G401 (cell line): ENCODE results near the gene IL16. TPM values are rescaled to one million over a fixed set of nuclear protein-coding genes. Genes with fewer than 3 reads are reported as not detected.

Experiments
- DNase-seq: peaks from one replicate; pipeline ENCODE4 v3.0.0-alpha.2; 2015; ENCODE audit warnings: low spot score
- in situ Hi-C: cut with HindIII; loops from 2 replicates; pipeline ENCODE4 v1.10.0; 2016; ENCODE audit warnings: low sequenced_read_pairs, mixed read lengths
- total RNA-seq: library from RNA; depleted of rRNA; stranded (reverse); fragments of >200 nt; shearing (Covaris generic); gene quantifications from 2 replicates; pipeline ENCODE4 v1.2.3, GENCODE V29; 2014

The IL16 gene
- total RNA-seq, 1 experiment from 2014 or later, result not detected

DNA sequence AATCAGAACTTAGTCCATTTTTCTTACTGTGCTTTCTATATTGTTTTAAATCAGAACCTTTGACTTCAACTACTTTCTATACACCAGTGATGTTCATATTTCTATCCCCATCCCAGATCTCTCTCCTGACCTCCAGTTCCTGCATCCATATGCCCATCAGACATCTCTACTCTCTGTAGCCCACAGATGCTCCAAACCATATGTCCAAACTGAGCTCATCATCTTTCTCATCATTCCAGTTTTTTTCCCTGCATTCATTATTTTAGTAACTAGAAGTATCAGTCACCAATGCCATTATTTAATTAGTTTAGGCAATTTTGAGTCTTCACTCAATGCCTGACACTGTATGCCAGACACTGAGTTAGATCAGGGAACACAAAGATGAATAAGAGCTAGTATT, 25.4 kb upstream of the IL16 start:
- in situ Hi-C loops, result no loop called here
- DNase-seq, result peak; percentile 59

DNA sequence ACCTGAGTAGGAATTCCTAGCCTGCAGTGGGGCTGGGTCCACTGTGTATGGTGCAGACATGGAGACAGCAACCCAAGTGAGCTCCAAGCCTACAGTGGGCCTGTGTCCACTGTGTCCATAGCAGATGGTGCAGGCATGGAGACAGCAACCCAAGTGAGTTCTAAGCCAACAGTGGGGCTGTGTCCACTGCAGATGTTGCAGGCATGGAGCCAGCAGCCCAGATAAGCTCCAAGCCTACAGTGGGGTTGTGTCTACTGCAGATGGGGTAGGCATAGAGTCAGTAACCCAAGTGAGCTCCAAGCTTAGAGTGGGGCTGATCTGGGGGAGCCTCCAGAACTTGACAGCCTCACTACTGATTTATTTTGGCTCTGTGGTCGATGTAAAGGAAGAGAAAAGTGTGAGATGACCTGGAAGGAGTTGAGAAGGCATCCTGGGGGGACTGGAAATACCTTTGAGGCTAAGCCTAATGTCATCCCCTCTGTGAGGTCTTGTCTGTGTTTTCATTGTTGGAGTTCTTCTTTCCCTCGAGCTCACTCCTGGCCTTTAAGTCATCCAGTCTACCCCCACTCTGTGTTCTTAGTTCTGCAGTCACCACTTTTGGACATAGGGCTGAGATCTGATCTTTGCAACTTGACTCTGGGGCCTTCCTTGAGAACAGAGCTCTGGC, 22.4 kb upstream of the IL16 start:
- no peak for DNase-seq
- in situ Hi-C loops, result no loop called here

GRCh38 chr15:81174792-81175327, 21.8 kb upstream of the IL16 start:
- DNase-seq, result no peak
- in situ Hi-C loops, result no loop called here

GRCh38 chr15:81175496-81175895, 21.2 kb upstream of the IL16 start:
- in situ Hi-C loops, result no loop called here
- DNase-seq, result no peak

DNA sequence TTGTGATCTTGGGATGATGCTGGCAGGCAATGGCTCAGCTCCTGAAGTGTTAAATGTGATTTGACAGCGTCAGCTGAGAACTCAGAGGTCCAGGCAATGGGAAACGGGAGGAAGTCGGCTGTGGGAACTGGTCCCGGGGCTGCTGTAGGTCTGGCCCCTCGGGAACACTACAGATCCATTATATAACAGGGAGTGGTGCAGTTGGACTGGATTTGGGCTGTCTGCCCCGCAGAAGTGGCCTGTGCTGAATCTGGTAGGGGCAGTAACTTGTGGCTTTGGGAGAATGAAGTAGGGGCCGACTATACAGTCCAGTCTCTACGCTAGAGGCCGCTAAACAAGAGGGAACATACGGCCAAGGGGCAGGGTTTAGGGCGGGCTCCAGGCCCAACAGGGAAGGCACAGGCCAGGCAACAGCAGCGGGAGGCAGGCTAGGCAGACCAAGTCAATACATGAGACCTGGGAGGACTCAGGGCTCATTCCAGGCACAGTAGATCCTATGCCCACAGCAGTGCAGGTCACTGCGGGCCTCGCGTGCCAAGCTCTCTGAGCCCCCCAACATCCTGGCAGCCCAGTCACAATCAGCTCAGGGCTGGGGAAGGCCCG, 20.3 kb upstream of the IL16 start:
- in situ Hi-C loops, result no loop called here
- peak; percentile 77 for DNase-seq

DNA sequence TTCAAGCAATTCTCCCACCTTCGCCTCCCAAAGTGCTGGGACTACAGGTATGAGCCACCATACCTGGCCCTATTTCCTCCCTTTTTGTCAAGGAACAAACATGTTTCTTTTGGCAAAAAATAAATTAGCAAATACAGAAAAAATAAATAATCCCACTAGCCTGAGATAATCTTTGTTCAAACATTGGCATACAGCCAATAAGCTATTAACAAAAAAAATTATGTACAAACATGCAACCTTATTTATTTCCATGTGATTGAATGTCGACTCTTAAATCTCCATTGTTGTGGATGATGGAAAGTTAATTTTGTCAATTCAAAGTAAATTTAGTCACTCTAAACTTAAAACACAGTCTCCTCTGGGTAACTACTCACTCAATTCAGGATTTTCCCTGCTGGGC, 18.3 kb upstream of the IL16 start:
- in situ Hi-C loops, result no loop called here
- DNase-seq, result no peak

DNA sequence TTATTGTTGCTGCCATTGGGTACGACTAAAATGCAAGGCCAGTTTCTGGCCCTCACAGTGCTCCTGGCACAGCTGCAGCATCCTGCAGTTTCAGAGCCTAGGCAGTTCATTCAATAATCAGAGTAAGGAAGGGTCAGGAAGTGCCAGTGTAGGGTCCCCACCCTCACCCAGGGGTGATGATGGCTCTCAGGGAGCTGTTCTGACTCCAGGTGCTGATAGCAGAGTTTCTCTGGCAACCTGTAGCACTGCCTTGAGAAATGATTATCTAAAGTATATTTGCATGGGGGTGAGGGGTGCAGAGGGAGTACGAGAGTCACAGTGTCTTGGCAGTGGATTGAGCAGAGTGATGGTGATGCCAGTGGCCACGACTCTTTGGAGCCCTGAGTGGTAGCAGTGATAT, 15.5 kb upstream of the IL16 start:
- in situ Hi-C loops, result no loop called here
- no peak for DNase-seq

DNA sequence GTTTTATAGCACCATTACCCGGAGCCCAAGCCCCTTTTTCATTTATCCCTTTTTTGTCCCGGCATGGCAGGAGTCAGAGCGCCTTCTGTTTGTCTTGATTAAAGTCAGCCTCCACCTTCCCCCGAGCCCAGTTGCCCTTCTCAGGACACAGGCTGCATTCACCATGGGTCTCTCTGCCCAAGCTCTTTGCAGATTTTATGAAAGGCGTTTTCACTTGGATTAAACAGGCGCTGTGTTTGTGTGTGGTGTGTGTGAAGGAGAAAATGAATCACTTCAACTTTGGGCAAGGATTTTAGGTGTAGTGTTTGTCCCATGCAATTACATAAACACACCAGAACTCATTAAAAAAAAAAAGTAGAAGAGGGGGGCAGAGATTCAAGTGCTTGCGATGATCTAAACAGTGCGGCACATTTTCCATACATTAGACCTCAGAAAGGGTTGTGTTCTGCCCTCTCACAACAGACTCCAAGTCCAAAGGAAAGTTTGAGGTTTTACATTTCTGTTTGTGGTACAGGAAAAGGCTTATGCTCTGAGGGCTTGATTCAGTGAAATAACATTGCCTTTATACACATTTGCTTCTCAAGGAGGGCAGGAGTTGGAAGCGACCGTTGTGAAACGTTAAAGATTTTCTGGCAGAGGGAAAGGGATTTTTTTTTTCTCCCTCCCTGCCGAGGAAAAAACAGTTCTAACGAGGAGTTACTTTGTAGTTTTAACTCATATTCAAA, 14.5 kb upstream of the IL16 start:
- DNase-seq, result no peak
- in situ Hi-C loops, result no loop called here

DNA sequence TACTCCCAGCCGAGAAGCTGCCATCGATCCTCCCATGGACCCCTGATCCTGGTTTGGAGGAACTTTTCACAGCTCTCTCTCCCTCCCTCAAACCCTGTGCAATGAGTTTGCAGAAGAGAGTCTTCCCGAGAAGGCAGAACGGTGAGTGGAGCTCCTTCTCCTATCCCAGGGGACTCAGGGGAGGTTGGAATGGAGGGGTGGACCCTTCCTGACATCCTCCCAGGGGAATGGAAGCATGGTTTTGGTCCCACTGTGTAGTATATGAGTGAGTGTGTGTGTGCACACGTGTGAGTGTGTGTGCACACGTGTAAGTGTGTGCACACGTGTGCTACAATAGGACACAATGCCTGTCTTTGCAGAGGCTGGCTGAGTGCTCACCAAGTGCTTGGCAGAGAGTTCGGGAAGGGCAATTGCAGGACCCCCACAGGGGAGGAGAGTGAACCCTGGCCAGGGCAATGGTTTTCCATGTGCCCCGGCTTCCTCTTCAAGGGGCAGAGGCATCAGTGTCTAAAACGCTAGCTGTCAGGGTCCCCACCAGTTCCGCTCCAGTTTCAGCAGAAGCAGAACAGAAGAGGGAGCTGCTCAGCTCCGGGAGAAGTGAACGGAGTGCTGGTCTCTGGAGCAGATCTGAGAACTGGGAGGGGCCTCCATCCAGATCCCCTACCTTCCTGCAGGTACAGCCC, 13.8 kb upstream of the IL16 start:
- DNase-seq, result no peak
- in situ Hi-C loops, result no loop called here

- no peak for DNase-seq
- in situ Hi-C loops, result no loop called here
These were observed 13.3 kb upstream of the IL16 start for GRCh38 chr15:81183439-81183775.

DNA sequence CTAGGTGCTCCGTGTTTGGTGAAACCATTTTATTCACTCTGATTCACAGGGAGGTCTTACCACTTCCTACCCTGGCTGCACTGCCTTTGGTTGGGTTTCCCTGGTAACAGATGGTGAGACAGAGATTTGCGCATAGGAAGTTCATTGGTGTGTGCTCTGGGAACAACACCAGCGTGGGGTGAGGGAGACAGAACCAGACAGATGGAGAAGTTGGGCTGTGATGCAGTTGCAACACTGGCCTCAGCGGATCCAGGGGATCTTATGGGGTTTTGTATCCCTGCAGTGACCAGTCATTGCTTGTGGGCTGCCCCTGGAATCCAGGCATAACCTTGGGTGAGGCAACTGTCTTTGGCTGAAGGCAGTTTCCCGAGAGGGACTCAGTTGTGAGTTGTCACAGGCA, 12.5 kb upstream of the IL16 start:
- in situ Hi-C loops, result no loop called here
- DNase-seq, result peak; percentile 89

DNA sequence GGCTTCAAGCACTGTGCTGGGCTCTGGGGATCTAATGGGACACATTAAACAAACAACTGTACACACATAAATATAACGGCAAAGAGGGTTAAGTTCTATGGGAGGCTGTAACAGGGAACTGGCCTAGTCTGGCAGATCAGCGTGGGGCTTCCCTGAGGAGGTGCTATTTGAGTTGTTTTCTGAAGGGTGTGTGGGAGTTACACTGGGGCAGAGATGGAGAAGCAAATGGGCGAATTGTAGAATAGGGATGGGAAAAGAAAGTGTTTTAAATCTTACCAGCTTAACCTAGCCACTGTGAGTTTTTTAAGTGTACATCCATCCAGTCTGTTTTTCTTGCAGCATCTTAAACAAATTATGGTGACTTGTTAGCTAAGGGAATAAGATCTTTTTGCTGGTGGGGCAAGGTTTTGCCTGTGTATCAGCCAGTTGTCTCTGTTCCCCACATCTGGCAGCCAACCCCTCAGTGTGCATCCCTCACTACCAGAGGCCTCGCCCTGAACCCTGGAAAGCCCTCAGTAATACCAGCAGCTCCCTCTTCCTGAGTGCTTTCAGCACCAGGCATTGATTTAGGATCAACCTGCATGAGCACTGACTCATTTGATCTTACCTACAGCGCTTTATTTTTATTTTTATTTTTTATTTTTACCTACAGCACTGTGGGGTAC, 10.9 kb upstream of the IL16 start:
- no peak for DNase-seq

GRCh38 chr15:81188354-81188753, 8.3 kb upstream of the IL16 start:
- no peak for DNase-seq
- in situ Hi-C loops, result no loop called here

More for the DNA sequence above, 10.9 kb upstream of the IL16 start:
- in situ Hi-C loops, result no loop called here

DNA sequence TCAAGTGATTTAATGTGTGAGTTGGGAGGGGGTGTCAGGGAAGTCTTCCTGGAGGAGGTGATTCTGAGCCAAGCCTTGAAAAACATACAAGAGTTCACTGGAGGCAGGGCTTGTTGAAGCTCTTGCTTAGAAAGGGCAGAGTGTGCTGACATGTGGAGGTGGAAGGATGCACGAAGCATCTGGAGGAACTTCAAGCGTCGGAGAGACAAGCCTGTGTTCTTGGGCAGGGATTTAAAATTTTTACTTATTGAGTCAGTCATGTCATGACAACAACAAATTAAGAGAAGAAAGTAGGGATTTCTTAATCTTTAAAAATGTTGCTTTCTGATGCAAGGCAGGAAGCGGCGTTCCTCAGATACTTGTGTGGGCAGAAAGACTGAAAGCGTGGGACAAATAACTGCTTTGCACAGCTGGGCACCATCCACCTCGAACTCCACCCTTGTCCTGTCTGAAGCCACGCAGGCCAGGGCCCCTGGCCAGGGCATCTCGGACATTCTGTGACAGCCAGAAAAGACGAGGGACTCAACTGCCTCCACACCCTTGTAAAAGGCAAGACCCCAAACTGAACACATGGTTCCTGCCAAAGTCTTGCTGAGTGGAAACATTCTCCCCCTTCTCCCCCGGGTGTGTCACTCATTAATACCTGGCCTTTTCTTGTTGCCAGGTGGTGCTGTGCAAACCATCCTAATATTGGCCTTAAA, 6.9 kb upstream of the IL16 start:
- DNase-seq, result no peak
- in situ Hi-C loops, result no loop called here

- DNase-seq, result no peak
- in situ Hi-C loops, result no loop called here
These were observed 5.7 kb upstream of the IL16 start for GRCh38 chr15:81190922-81191507.

DNA sequence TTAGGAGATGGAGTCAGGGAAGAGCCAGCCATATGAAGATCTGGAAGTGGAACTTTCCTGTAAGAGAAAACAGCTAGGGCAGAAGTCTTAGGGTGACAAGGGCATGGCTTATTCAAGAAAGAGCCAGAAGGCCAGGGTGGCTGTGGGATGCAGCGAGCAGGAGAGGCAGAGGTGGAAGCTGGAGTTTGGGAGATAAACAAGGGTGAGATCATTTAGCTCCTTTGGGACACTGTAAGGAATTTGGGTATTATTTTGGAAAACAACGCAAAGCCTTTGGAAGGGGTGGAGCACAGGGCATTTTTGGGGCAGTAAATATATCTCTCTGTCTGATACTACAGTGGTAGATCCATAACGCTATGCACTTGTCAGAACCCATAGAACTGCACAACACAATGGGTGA, 5.0 kb upstream of the IL16 start:
- in situ Hi-C loops, result no loop called here
- no peak for DNase-seq

DNA sequence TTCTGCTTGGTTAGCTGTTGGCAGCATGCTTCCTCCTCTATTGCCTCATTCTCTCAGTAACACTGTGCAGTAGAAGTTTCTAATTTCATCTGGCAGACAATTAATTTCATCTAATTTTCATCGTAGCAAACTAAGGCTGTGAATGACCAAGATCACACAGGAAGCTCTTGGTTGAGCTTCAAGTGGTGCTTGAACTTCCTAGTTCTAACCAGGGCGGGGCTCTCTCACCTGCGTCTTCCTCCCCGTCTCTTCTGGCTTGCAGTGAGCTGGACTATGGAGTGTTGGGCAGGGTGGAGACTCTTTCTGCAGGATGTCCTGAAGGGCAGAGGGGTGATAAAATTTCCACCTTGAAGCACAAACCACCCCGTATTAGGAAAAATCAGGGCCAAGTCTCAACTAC, 2.0 kb upstream of the IL16 start:
- in situ Hi-C loops, result no loop called here
- no peak for DNase-seq

DNA sequence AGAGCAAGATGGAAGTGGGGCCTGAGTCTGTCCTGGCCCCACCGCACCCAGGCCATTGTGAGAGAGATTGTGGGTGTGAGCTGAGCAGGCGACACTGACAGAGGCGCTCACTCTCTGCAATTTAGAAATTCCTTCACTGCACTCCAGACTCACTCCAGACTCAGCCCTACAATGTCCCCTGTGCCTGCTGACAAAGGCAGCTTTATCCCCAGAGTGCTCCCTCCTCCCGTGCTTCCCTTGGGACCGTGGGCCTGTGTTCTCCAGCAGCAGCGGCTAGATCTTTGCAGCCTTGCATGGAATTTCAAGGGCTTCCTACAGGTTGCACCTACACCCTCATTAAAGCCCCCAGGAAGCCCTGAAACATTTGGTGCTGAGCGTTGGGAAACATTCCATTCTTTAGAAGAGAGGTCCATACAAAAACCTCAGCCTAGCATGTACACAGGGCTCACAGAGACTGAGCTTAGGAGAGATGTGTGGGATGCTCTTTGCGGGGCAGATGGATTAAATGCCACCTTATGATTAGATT, 1.3 kb upstream of the IL16 start:
- no peak for DNase-seq
- in situ Hi-C loops, result no loop called here
